Transverse colon (tissue), 3 donors: ENCODE data around the gene MRC1.

ENCODE experiments used
- CTCF ChIP-seq, 5 experiments: fragments of 200-600 bp in 3 of 5; fragments of 450-650 bp in 2 of 5; sonication (generic) in 3 of 5; IDR thresholded peaks; 1 replicate in 2 of 5; 2 replicates in 3 of 5; pipeline ENCODE4 v1.5.1; 2016 to 2017; ENCODE audit warnings: antibody characterized with exemption in 5 of 5, inconsistent platforms in 3 of 5, mild to moderate bottlenecking in 2 of 5, moderate library complexity in 1 of 5
- EP300 ChIP-seq: sonication (generic); formaldehyde crosslinking; IDR thresholded peaks from one replicate; pipeline ENCODE4 v1.6.1; 2017; ENCODE audit warnings: antibody characterized with exemption, low read depth

- TF ChIP-seq CTCF (IDR thresholded peaks at IDR 0.05) (no peak), EP300 (no peak)
Measured at GRCh38 chr10:17891435-17891834, 82.3 kb downstream of the MRC1 start.
